NCI-H345 (cell line): ENCODE measurements around the gene PDF.
A peak's percentile ranks its signal among the peaks of the same experiment; 100 is the strongest.
"Not testable (repeated sequence)": the region's sequence is repeated elsewhere in the genome, so short reads cannot be mapped to it uniquely, and the experiment has no call there.

Source experiments
- DNase-seq: peaks from one replicate; lab custom pipeline; 2025; lab: John Stamatoyannopoulos, UW

The PDF gene

GRCh38 chr16:69316595-69317034 lies 13.8 kb downstream of the PDF start:
- no peak for DNase-seq

- no peak for DNase-seq
These were observed 14.7 kb downstream of the PDF start for GRCh38 chr16:69315486-69316311.

DNA sequence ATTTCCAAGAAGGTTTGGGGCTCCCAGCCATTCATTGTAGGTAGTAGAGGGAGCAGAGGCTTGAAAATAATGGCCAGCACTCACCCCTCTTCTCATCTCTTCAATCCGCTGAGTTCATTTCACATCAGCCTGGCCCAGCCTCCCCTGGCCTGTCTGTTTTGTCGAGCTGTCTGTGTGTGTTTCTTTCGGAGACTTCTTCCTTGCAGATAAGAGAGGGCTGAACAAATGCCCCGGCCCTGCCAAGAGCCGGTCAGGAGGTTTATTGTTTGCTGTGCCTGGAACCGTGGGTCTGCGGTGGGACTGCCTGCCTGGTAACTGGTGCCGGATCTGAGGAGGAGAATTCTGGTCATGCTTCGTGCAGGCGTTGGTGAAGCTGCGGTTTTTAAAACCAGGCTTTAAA lies 15.9 kb downstream of the PDF start:
- no peak for DNase-seq

DNA sequence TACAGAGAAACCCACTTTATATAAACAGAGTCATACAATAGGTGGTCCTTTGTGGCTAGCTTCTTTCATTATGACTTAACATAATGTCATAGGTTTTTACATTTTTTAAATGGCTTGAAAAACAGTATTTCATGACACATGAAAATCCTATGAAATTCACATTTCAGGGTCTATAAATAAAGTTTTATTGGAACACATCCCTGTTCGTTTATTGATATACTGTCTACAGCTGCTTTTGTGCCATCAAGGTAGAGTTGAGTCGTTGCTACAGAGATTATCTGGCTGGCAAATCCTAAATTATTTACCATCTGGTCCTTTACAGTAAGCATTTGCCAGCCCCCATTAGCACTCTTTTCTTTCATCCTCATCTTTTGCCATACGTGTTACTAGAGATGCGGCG lies 16.9 kb downstream of the PDF start:
- DNase-seq: no peak

GRCh38 chr16:69311533-69312387 lies 18.6 kb downstream of the PDF start:
- peak; percentile 11 for DNase-seq

GRCh38 chr16:69310653-69311532 lies 19.5 kb downstream of the PDF start, which contains the start of gene VPS4A:
Gene VPS4A (plus strand): TSS chr16:69311350. CDS start chr16:69311512, 162 bp downstream.
- DNase-seq: peak; percentile 92

- DNase-seq: no peak
These were observed 21.1 kb downstream of the PDF start for GRCh38 chr16:69309316-69309715.

- DNase-seq: no peak
These were observed 22.5 kb downstream of the PDF start for GRCh38 chr16:69307856-69308255.

DNA sequence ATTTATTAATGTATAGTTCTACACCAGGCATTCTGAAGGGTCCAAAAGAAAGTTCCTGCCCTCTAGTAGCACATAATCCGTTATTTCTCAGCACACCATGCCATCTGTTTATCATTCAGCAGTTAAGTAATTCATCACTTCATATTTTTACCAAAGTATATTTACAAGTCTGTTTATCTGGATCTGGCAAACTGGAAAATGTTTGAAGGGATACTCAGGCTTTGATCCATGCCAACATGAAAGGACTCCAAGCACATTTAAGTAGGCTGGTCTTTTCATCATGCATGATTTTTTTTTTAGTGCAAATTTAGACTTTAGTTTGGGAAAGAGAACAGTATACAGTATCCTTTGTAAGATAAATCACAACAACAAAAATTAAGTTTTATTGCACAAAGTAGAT lies 23.3 kb downstream of the PDF start:
- DNase-seq: no peak

GRCh38 chr16:69306031-69306430 lies 24.4 kb downstream of the PDF start:
- DNase-seq: no peak

DNA sequence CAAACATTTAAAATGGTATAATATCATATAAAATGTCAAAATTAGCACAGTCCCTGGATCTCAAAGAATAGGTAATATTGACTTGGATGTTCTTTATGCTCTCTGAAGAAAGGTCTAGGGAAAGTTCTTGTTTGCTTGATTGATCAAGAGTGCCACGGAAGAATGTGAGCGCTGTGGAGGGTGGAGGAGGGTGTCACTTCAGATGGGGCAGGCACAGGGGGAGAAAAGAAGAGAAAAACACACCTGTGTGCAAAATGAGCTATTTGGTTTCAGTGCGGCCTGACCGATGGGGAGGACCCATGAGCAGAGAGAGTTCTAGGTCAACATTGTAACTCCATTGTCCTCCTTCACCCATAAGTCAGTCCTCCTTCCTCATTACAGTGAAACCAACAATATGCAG lies 28.1 kb downstream of the PDF start:
- DNase-seq: no peak

DNA sequence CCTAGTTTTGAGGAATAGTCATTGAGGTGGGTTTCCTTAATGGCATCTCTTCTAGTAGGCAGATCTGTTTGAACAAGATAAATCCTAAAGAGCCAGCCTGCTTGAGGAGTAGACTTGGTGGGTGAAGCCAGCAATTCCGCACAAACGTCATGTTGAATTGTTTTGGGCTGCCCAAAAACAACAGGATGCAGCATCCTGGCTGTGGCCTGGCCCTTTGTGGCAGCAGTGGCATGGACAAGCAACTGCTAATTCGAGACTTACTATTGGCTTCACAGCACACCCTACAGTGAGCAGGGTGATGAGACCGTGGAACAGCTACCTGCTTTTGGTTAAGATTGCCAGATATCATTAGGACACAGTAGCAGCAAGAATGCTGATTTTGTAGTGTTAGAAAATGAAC lies 28.5 kb downstream of the PDF start:
- DNase-seq: no peak

- no peak for DNase-seq
These were observed 29.2 kb downstream of the PDF start for GRCh38 chr16:69301187-69301586.

- no peak for DNase-seq
These were observed 32.1 kb downstream of the PDF start for GRCh38 chr16:69298261-69298660.

DNA sequence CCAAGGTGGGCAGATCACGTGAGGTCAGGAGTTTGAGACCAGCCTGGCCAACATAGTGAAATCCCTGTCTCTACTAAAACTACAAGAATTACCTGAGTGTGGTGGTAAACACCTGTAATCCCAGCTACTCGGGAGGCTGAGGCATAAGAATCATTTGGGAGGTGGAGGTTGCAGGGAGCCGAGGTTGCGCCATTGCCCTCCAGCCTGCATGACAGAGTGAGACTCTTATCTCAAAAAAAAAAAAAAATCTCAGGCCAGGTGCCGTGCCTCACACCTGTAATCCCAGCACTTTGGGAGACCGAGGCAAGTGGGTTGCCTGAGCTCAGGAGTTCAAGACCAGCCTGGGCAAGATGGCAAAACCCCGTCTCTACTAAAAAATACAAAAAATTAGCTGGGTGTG lies 33.6 kb downstream of the PDF start:
- not testable (repeated sequence) for DNase-seq

DNA sequence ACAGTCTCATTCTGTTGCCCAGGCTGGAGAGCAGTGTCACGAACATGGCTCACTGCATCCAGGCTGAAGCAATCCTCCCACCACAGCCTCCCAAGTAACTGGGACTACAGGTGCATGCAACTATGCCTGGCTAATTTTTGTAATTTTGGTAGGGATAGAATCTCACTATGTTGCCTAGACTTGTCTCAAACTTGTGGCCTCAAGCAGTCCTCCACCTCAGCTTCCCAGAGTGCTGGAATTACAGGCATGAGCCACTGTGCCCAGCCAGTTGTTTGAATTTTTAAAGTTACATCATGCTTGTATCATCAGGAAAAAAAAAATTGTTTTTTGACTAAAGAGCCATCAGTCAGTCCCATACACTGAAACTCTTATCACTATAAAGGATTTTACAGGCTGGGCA lies 36.3 kb downstream of the PDF start:
- DNase-seq: no peak

DNA sequence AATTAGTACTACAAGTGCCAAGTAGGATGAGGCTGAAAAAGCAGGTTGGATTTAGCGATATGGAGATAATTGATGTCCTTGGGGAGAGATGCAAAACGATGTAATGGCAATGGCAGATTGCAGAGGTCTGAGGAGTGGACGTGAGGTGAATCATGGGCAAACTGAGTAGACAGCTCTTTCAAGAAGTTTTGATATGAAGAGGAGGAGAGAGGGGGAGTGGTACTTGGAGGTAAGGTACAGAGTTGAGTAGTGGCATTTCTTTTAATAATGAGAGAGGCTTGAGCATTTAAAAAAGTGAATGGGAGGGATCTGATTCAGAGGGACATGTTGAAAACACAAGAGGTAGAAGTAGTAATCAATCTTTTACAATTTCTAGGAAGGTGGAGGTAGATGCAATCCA lies 37.0 kb downstream of the PDF start:
- DNase-seq: no peak

DNA sequence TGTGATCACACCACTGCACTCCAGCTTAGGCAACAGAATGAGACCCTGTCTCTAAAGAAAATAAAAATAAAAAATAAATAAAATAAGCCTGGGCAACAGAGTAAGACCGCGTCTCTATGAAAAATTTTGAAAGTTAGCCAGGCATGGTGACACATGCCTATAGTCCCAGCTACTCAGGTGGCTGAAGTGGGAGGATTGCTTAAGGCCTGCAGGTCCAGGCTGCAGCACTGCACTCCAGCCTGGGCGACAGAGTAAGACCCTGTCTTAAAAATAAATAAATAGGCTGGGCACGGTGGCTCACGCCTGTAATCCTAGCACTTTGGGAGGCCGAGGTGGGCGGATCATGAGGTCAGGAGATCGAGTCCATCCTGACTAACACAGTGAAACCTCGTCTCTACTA lies 38.7 kb downstream of the PDF start:
- DNase-seq: not testable (repeated sequence)

DNA sequence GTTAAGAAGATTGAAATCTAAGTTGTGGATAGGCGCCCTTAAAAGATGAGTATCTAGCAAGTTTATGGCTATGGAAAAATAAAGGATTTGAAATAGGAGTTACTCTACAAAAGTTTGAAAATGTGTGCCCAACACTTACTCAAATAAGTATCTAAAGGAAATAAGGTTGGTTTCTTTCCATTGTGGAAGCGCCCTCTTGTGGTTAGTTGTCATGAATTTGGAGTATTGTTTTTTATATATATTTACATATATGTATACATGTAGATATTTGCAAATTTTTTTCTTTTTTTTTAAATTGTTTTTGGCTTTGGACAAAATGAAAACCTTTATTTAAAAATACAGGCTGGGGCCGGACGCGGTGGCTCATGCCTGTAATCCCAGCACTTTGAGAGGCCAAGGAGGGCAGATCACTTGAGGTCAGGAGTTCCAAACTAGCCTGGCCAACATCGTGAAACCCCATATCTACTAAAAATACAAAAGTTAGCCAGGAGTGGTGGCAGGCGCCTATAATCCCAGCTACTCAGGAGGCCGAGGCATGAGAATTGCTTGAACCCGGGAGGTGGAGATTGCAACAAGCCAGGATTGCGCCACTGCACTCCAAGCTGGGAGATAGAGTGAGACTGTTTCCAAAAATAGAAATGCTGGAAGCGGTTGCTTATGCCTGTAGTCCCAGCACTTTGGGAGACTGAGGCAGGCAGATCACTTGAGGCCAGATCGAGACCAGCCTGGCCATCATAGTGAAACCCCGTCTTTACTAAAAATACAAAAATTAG lies 43.3 kb downstream of the PDF start:
- peak; percentile 23 for DNase-seq

DNA sequence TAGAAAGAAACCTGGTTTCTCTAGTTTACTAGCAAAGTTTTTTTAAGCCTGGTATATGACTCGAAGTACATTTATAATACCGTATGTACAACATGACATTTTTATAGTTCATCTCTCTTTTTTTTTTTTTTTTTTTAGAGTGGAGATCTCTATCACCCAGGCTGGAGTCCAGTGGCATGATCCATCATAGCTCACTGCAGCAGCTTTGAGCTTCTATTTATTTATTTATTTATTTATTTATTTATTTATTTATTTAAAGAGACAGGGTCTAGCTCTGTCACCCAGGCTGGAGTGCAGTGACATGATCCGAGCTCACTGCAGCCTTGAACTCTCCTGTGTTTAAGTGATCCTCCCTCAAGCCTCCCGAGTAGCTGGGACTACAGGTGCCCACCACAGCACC lies 45.1 kb downstream of the PDF start:
- DNase-seq: no peak

GRCh38 chr16:69283851-69284250 lies 46.5 kb downstream of the PDF start:
- no peak for DNase-seq
